GM18870 (cell line): ENCODE data around the gene TTC39C.
"Not testable (repeated sequence)": the region's sequence is repeated elsewhere in the genome, so short reads cannot be mapped to it uniquely, and the experiment has no call there.

Experiments
- ATAC-seq: cut with Tn5 transposase; IDR thresholded peaks from one replicate; pipeline ENCODE4 v1.9.1; 2021; ENCODE audit warnings: moderate library complexity; ENCODE audit not compliant: unreplicated experiment

The TTC39C gene

DNA sequence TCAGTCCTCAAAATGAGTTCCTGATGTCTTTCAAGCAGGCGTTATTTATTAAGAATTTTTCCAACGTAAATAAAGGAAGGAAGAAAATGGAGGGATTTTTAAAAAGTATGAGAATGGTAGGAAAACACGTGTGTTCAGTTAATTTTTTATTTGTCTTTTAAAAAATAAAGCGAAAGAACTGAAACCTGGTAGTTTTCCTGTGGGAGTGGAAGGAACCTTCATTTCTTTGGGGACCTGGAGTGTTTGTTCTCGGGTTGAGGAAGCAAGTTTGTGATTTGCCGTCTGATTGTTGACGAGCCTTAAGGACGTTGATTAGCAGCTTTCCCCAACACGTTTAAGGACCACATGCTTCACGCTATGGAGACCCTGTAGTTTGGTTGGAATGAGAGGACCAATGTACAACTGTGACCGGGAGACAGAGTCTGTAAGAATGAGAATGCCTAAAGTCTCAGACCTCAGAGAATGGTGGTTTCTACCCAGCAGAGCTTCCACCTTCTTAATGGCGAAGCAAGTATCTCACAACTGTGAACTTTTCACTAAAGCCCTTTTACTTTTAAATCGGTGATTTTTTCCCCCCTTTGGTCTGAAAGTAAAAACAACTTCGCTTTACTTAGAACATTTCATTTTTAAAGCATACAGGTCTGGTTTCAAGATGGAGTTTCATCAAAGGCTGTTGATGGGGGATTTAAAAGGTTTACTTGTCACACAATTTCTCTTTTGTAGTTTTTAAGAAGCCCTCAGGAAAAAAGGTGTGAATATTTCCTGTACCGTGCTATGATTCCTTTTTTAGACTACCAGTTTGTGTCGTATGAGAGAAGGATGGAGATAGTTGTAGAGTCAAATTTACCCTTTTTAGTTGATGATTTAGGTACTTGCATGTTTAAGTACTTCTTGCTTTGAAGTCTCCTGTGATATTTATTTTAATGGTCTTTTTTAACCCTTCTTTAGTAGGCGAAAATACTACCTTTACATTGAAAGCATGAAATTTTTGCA lies 1.4 kb downstream of the TTC39C start:
- no peak for ATAC-seq

GRCh38 chr18:24016643-24017042 lies 2.1 kb downstream of the TTC39C start:
- ATAC-seq, result no peak

DNA sequence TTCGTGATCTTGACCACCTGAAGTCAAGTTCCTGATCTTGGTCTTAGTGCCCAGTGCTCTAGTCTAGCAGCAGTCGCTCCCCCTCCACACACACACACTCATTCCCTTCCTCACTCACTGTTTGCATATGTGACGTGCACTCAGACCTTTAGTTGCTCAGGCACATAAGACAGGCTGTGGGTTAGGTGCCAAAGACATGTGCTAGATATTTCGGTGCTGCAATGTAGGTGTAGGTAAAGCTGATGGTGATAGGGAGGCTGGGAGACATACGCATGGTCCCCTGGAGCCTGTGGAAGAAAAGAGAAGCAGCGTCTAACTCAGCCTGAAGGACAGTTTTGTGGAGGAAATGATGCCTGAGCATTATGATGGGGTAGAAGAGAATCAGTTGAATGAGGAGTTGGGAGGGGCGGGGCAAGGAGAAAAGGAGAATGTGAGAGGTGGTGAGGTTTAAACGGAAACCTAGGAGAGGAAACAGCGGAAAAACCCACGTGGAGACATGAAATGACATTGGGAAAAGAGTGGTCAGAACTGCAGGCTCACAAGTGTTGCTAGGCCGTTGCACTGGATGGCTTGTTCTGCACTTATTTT lies 3.8 kb downstream of the TTC39C start:
- no peak for ATAC-seq

DNA sequence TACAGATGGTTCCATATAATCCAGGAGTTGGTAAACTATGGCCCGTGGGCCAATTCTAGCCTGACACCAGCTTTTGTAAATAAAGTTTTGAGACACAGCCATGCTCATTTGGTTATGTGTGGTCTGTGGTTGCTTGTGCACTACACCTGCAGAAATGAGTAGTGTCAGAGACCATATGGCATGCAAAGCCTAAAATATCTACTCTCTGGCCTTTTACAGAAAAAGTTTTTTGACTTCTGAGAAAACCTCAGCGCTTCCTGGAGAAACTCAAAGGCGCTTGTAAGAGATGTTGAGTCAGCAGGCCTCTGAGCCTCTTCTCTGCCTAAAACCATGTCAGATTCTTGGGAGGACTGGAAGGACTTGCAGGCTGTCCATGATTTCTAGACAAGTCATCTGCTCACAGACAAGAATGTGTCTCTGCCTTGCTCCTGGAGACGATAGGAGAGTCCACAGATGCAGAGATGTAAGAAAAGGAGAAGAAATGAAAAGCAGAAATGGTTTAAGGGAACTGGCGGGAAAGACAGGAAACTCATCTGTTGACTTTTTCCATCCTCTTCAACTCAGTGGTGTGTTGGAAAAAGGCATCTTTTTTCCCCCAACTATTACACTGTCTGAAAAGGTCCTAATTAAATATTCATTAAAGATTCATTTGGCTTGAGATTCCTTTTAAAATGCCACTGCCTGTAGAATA lies 5.2 kb downstream of the TTC39C start:
- peak; percentile 84 for ATAC-seq

GRCh38 chr18:24021505-24021904 lies 7.0 kb downstream of the TTC39C start:
- ATAC-seq, result no peak

DNA sequence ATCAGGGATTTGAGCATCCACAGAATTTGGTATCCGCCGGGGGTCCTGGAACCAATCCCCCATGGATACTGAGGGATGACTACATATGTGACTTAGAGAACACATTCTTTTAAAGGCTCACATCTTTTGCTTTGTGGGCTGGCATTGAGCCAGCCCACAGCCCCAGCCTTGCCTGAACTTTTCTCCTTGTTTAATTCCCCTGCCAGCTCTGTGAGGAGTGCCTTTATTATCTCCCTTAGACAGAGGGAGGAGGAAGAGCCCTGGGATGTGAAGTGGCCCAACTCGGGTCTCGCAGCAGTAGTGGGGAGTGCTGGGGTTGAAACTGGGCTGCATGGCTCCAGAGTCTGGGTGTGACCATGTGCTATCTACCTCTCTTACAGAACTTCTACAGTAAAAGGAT lies 7.6 kb downstream of the TTC39C start:
- no peak for ATAC-seq

GRCh38 chr18:24023185-24023814 lies 8.7 kb downstream of the TTC39C start:
- ATAC-seq, result no peak

GRCh38 chr18:24024425-24024824 lies 9.9 kb downstream of the TTC39C start:
- no peak for ATAC-seq

DNA sequence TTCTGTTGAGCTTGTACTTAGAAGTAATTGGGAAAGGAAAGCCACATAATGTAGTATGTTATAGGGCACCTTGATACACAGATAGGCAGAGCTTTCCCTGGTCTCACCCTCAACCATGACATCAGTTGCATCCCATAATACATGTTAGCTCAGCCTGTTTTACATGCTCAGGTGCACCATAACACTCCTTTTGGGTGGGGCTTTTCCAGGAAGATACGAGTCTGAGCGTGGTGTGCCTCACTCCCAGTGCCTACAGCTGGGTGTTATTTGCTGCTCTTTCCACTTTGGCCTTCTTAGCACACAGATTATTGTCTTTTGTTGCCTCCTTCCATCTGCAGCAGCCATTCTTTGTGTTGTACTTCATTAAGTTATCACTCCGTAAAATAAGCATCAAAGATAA lies 11.9 kb downstream of the TTC39C start:
- no peak for ATAC-seq

DNA sequence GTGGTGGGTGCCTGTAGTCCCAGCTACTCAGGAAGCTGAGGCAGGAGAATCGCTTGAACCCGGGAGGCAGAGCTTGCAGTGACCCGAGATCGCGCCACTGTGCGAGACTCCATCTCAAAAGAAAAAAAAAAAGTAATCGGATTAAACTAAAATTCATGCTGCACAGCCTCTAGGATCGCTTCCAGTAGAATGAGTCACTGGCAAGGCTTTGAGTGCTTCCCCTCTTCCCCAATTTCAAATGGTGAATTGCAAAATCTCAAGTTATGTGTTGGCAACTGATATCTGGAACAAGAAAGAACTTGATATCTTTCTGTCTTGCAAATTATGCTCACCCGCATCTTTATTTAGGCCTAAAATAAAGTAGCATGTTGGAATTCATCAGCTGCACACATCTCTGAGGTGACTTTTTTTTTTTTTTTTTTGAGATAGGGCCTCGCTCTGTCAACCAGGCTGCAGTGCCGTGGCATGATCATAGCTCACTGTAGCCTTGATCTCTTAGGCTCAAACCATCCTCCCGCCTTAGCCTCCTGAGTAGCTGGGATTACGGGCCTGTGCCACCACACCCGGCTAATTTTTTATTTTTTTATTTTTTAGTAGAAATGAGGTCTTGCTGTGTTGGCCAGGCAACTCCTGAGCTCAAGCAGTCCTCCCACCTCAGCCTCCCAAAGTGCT lies 12.7 kb downstream of the TTC39C start:
- ATAC-seq, result no peak

DNA sequence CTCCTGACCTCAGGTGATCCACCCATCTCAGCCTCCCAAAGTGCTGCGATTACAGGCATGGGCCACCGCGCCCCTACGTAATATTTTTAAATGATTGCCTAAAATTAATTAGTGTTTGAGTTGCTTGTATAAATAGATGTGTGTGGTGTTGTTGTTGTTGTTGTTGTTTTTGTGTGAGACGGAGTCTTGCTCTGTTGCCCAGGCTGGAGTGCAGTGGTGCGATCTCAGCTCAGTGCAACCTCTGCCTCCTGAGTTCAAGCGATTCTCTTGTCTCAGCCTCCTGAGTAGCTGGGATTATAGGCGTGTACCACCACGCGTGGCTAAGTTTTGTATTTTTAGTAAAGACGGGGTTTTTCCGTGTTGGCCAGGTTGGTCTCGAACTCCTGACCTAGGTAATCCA lies 14.4 kb downstream of the TTC39C start:
- ATAC-seq, result not testable (repeated sequence)

DNA sequence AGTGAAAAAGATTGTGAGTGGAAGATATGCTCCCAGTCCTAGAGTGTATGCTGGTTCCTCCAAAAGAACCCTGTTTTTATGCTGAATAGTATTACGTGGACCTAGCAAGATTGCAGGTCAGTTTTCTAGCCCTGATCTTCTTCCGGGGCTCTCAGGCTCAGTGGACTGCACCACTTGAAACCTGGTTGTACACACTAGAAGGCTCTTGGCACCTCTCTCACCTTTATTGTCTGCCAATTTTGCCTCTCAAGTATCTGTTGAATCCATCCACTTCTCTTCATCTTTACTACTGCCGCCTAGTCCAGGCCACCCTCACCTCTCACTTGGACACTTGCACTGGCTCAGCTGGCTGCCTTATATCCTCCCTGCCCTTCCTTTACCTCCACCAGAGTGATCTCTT lies 16.8 kb downstream of the TTC39C start:
- ATAC-seq, result no peak

GRCh38 chr18:24031916-24032315 lies 17.4 kb downstream of the TTC39C start:
- no peak for ATAC-seq

DNA sequence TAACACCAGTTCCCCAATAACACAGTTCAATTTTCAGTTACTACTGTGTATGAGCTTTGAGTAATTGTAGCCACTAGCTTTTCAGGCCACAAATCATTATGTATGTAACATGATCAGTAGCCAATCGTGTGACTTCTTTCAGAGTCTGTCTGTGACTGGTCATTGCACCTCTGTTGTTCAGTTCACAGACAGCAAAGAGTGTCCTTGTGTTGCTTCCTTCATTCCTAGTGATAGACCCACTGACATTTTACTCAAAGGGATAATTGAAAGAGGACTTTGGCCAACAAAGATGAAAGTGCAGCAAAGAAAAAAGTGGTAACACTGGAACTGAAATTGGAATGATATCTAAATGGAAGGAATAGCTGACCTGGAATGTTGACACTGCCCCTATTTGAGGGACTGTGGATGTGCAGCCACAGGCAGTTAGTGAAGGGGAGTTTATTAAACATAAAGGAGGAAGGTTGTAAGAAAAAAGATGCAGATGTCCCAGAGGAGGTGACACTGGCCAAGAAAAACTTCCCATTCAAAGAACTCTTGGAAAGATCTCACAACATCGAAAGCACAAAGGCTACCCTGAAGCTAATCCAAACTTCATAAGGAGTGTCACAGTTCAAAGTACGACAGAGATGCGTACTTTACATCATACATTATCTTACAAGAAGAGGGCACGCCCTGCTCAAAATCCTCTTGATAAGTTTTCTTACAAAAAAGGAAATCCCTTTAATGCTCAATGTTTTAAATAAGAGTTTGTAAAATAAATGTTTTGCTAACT lies 19.3 kb downstream of the TTC39C start:
- no peak for ATAC-seq

DNA sequence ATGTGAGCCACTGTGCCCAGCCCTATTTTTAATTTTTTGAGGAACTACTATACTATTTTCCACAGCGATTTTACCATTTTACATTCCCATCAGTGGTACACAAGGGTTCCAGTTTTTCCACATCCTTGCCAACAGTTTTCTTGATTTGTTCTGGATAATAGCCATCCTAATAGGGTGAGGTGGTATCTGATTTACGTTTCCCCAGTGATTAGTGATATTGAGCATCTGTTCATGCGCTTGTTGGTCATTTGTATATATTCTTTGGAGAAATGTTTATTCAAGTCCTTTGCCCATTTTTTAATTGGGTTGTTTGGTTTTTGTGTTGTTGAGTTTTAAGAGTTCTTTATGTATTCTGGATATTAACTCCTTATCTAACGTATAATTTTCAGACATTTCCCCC lies 20.8 kb downstream of the TTC39C start:
- ATAC-seq, result no peak

DNA sequence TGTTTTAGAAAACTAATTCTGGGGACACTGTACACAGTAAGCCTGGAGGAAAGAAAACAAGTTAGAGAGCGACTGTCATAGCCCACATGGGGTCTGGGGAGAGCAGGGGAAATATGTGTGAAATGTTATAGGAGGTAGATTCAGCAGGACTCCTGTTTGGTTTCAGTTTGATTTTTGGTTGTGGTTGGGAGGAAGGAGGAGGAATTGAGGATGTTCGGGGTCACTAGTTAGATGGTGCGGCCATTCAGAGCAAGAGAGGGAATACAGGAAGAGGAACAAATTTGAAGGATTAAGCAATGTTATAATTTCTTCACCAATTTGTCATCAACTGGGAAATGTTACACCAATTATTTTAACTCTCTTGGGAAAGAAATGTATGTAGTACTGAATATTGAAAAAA lies 25.1 kb downstream of the TTC39C start:
- ATAC-seq, result no peak

DNA sequence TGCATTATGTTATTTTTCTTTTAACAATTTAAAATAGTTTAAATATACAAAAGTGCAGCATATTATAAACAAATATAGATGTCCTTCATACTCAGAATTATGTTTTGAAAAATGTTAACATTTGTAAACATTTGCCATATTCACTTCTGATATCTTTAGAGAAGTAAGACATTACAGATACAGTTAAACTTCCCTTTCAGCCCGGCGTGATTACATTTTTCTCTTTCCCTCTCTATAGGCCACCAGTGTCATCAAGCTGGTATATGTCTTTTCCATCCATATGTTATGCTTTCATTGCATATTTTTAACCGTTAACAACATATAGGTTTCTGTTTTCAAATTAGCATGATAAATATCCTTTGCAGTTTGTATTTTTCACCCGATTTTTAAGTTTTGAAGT lies 27.1 kb downstream of the TTC39C start:
- ATAC-seq, result no peak

DNA sequence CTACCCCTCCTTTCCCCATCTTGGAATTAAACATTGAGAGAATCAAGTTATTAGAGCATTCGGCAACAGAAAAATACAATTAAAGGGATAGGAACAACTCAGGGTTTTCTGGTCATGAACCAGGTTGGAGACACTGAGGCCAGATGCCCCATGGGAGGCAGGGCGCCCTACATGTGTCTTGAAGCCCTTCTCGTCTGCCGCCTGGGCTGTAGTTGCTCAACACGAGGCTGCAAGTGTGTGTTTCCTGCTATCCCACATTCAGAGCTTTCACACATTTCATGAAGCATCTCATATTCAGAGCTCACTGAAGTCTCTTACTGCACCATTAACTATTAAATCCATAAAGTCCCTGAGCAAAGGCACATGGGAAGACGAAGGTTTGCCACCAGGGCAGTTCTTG lies 28.8 kb downstream of the TTC39C start:
- no peak for ATAC-seq

- ATAC-seq, result no peak
Observed at GRCh38 chr18:24048261-24048660, 33.7 kb downstream of the TTC39C start.

DNA sequence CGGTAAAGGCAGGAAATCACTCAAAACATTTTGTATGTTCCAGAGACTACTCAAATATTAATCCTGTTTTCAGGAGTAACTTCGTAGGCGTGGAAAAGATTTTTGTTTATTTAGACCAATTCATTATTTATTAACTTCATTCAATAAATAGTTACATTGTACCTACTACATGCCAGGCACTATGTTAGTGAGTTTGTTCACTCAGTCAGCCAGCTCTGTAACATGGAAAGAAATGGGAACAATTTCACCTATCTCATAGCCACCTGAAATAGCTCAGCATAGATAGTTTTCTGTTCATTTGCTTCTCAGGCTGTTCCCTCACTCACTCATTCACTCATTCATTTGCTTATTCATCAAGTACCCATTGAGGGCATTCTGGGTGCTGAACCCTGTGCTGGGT lies 34.6 kb downstream of the TTC39C start:
- no peak for ATAC-seq
